IMR-90 (cell line): ENCODE data around the gene CAMSAP3. TPM values are rescaled to one million over a fixed set of nuclear protein-coding genes. Genes with fewer than 3 reads are reported as not detected.

Experiments
- ATAC-seq: fragments of 200-7000 bp; cut with Tn5 transposase; 2 replicates; pipeline ENCODE4 v1.9.1; 2020; ENCODE audit warnings: low read depth, mild to moderate bottlenecking, moderate library complexity
- BruUV-seq: library from RNA; stranded (reverse); fragments of 400-500 nt; replicated peaks from 2 replicates; lab custom pipeline; 2021; lab: Mats Ljungman, UMichigan
- CTCF ChIA-PET: fragments of 300-600 bp; formaldehyde crosslinking; extraction: SDS; loops from one replicate; lab custom pipeline; 2021; ENCODE audit warnings: antibody characterized with exemption; lab: Yijun Ruan, JAX
- POLR2A ChIA-PET: fragments of 300-600 bp; sonication (Branson Sonifier 250); formaldehyde crosslinking; loops from one replicate; lab custom pipeline; 2022; ENCODE audit warnings: antibody characterized with exemption; ENCODE audit not compliant: unreplicated experiment; lab: Charles Lee
- DNase-seq: peaks from one replicate; pipeline ENCODE4 v3.0.0; 2013
- H2AFZ ChIP-seq: replicated peaks from 2 replicates; pipeline ENCODE3; 2013; ENCODE audit warnings: low read length, mild to moderate bottlenecking; ENCODE audit not compliant: poor library complexity
- H2AK5ac ChIP-seq: 2 replicates; pipeline ENCODE4 v1.6.1; 2013; ENCODE audit warnings: low read depth, low read length, inconsistent platforms
- H2AK9ac ChIP-seq: replicated peaks from 2 replicates; pipeline ENCODE3; 2013; ENCODE audit warnings: mild to moderate bottlenecking, low read depth, low read length, moderate library complexity; ENCODE audit not compliant: poor library complexity
- H2BK120ac ChIP-seq: 2 replicates; pipeline ENCODE4 v1.6.1; 2013; ENCODE audit warnings: low read depth, low read length, inconsistent platforms
- H2BK15ac ChIP-seq: 3 replicates; pipeline ENCODE4 v1.6.1; 2013; ENCODE audit warnings: low read depth, low read length, inconsistent platforms
- H2BK20ac ChIP-seq: 2 replicates; pipeline ENCODE4 v1.6.1; 2013; ENCODE audit warnings: low read depth, mild to moderate bottlenecking, inconsistent platforms, low read length, moderate library complexity
- H2BK5ac ChIP-seq: 2 replicates; pipeline ENCODE4 v1.6.1; 2013; ENCODE audit warnings: mild to moderate bottlenecking, low read depth, low read length, inconsistent platforms; ENCODE audit not compliant: poor library complexity, severe bottlenecking
- H3K14ac ChIP-seq: replicated peaks from 2 replicates; pipeline ENCODE4 v1.6.1; 2013; ENCODE audit warnings: low read depth, low read length, inconsistent platforms
- H3K18ac ChIP-seq: 2 replicates; pipeline ENCODE4 v1.6.1; 2013; ENCODE audit warnings: low read depth, low read length, control low read depth
- H3K23ac ChIP-seq: 2 replicates; pipeline ENCODE4 v1.6.1; 2013; ENCODE audit warnings: low read depth, low read length, inconsistent platforms
- H3K27ac ChIP-seq: 2 replicates; pipeline ENCODE4 v1.5.1; 2013; ENCODE audit warnings: mild to moderate bottlenecking, control low read depth, low read length; ENCODE audit not compliant: insufficient read depth
- H3K27me3 ChIP-seq: 2 replicates; pipeline ENCODE4 v1.6.1; 2013; ENCODE audit warnings: low read length; ENCODE audit not compliant: control insufficient read depth, insufficient read depth
- H3K36me3 ChIP-seq: 2 replicates; pipeline ENCODE4 v1.6.1; 2013; ENCODE audit warnings: low read length, mixed read lengths; ENCODE audit not compliant: control insufficient read depth, insufficient read depth
- H3K4ac ChIP-seq: 2 replicates; pipeline ENCODE4 v1.6.1; 2013; ENCODE audit warnings: low read depth, low read length, inconsistent platforms
- H3K4me1 ChIP-seq: 2 replicates; pipeline ENCODE4 v1.6.1; 2013; ENCODE audit warnings: low read length, mixed read lengths; ENCODE audit not compliant: control insufficient read depth, insufficient read depth
- H3K4me2 ChIP-seq: 2 replicates; pipeline ENCODE4 v1.6.1; 2013; ENCODE audit warnings: low read depth, mild to moderate bottlenecking, control low read depth, low read length, moderate library complexity
- H3K4me3 ChIP-seq: 2 replicates; pipeline ENCODE4 v1.5.1; 2013; ENCODE audit warnings: low read depth, mild to moderate bottlenecking, control low read depth, low read length, moderate library complexity; ENCODE audit not compliant: insufficient read depth
- H3K56ac ChIP-seq: 2 replicates; pipeline ENCODE4 v1.6.1; 2013; ENCODE audit warnings: low read length, inconsistent platforms; ENCODE audit not compliant: insufficient read depth; ENCODE audit errors: extremely low read depth
- H3K79me1 ChIP-seq, 2 experiments: 2 replicates each; pipeline ENCODE4 v1.6.1; 2013; ENCODE audit warnings: low read length in 2 of 2, inconsistent platforms in 1 of 2, low read depth in 1 of 2
- H3K9ac ChIP-seq: 2 replicates; pipeline ENCODE4 v1.6.1; 2013; ENCODE audit warnings: low read depth, low read length, control low read depth
- H3K9me1 ChIP-seq: 2 replicates; pipeline ENCODE4 v1.6.1; 2013; ENCODE audit warnings: low read length, inconsistent platforms; ENCODE audit not compliant: insufficient read depth
- H3K9me3 ChIP-seq: 2 replicates; pipeline ENCODE4 v1.6.1; 2013; ENCODE audit warnings: low read length; ENCODE audit not compliant: control insufficient read depth, insufficient read depth
- H4K20me1 ChIP-seq: 2 replicates; pipeline ENCODE4 v1.6.1; 2013; ENCODE audit warnings: low read length, inconsistent platforms; ENCODE audit not compliant: insufficient read depth
- H4K5ac ChIP-seq: 2 replicates; pipeline ENCODE4 v1.6.1; 2013; ENCODE audit warnings: mild to moderate bottlenecking, low read depth, low read length, control low read depth
- H4K8ac ChIP-seq, 2 experiments: 2 replicates each; pipeline ENCODE4 v1.6.1; 2013; ENCODE audit warnings: low read depth in 2 of 2, low read length in 2 of 2, control low read depth in 1 of 2, inconsistent platforms in 1 of 2
- H4K91ac ChIP-seq: 2 replicates; pipeline ENCODE4 v1.6.1; 2013; ENCODE audit warnings: low read depth, low read length, inconsistent platforms; ENCODE audit not compliant: insufficient read depth
- MXI1 ChIP-seq: IDR thresholded peaks from 2 replicates; pipeline ENCODE4 v1.6.1; 2012; ENCODE audit warnings: low read depth, mild to moderate bottlenecking, low read length, moderate library complexity, borderline replicate concordance
- POLR2A ChIP-seq: IDR thresholded peaks from 2 replicates; pipeline ENCODE4 v1.6.1; 2012; ENCODE audit warnings: mild to moderate bottlenecking, low read depth, low read length
- WGBS, 2 experiments: methylation state at CpG; one replicate each; pipeline versions ENCODE4 v1.1.5 to v1.1.7; 2013; ENCODE audit warnings: missing lambda C conversion rate in 2 of 2; ENCODE audit not compliant: insufficient read length in 1 of 2; ENCODE audit errors: extremely low coverage in 2 of 2; 5-methylcytosine and 5-hydroxymethylcytosine counted together
- dilution Hi-C: fragments of 300-500 bp; cut with HindIII; formaldehyde crosslinking; loops from one replicate; pipeline ENCODE4 v1.14.3; 2018; ENCODE audit warnings: low sequenced_read_pairs; ENCODE audit not compliant: unreplicated experiment
- in situ Hi-C: fragments of 300-500 bp; cut with MboI; formaldehyde crosslinking; loops from 3 replicates; pipeline ENCODE4 v1.14.3; 2019; ENCODE audit warnings: low sequenced_read_pairs, inconsistent platforms, mixed read lengths
- intact Hi-C: fragments of 100-400 bp; cut with micrococcal nuclease; formaldehyde crosslinking; loops from 2 replicates; pipeline ENCODE4 v1.10.0; 2022
- polyA plus RNA-seq, 3 experiments: library from polyadenylated mRNA; depleted of rRNA; stranded (reverse); fragments of >200 nt; gene quantifications; 2 replicates each; pipeline ENCODE4 v1.2.3, GENCODE V29; 2012; ENCODE audit warnings: low replicate concordance in 1 of 3
- total RNA-seq: library from RNA; depleted of rRNA; stranded (reverse); fragments of >200 nt; gene quantifications from 2 replicates; pipeline ENCODE4 v1.2.3, GENCODE V29; 2012

The CAMSAP3 gene
- total and polyA plus RNA-seq, 2 of the 4 experiments (the other 2 are of a cell fraction): not detected

GRCh38 chr19:7578127-7578526 is 17.5 kb upstream of the CAMSAP3 start:
- H4K91ac ChIP-seq: no peak overlapping the region
- H3K4me3 ChIP-seq: no peak overlapping the region
- H3K9ac ChIP-seq: no peak overlapping the region
- H2BK15ac ChIP-seq: no peak overlapping the region
- no peaks in the 10 kb centered on the region for H4K20me1 ChIP-seq
- H3K27ac ChIP-seq: no peak overlapping the region
- in situ Hi-C loops: no loop called here
- H4K5ac ChIP-seq: no peak overlapping the region
- ATAC-seq: no peak
- H2BK120ac ChIP-seq: no peak overlapping the region
- H3K36me3 ChIP-seq: no peaks in the 10 kb centered on the region
- no peak overlapping the region for H3K4me2 ChIP-seq
- intact Hi-C loops: no loop called here
- H3K56ac ChIP-seq: no peak overlapping the region
- H2AK9ac ChIP-seq: no peak overlapping the region
- 45% methylated on average over 5 of the region's 6 CpGs; no CpG with 5 or more reads in 1 of the 2 experiments for WGBS, 2 experiments
- no peaks in the 10 kb centered on the region for H3K4me1 ChIP-seq
- no peak overlapping the region for H3K4ac ChIP-seq
- no peaks in the 10 kb centered on the region for H3K9me1 ChIP-seq
- ChIA-PET POLR2A (no interaction called here), CTCF (interaction anchor here (2.8 kb wide), 1 partner anchor 10 kb away, joined by 10 read pairs; no protein-coding TSS in a partner anchor)
- H2AFZ ChIP-seq: no peak overlapping the region
- DNase-seq: no peak
- H2BK5ac ChIP-seq: no peak overlapping the region
- dilution Hi-C loops: no loop called here
- H3K79me1 ChIP-seq: no peaks in the 10 kb centered on the region
- no peak overlapping the region for H2BK20ac ChIP-seq
- TF ChIP-seq POLR2A: no peak
- no peak for TF ChIP-seq MXI1
- H3K18ac ChIP-seq: no peak overlapping the region
- no peak overlapping the region for H3K14ac ChIP-seq
- BruUV-seq: no TSS peak
- no peak overlapping the region for H2AK5ac ChIP-seq
- H3K27me3 ChIP-seq: peaks cover 7% of the 10 kb centered on the region
- H3K9me3 ChIP-seq: no peaks in the 10 kb centered on the region
- H3K23ac ChIP-seq: no peak overlapping the region
- H4K8ac ChIP-seq: no peak overlapping the region
